ENCODE measurements around the gene TMEM19.
"Not testable (repeated sequence)": the region's sequence is repeated elsewhere in the genome, so short reads cannot be mapped to it uniquely, and the experiment has no call there.

TMEM19 gene

DNA sequence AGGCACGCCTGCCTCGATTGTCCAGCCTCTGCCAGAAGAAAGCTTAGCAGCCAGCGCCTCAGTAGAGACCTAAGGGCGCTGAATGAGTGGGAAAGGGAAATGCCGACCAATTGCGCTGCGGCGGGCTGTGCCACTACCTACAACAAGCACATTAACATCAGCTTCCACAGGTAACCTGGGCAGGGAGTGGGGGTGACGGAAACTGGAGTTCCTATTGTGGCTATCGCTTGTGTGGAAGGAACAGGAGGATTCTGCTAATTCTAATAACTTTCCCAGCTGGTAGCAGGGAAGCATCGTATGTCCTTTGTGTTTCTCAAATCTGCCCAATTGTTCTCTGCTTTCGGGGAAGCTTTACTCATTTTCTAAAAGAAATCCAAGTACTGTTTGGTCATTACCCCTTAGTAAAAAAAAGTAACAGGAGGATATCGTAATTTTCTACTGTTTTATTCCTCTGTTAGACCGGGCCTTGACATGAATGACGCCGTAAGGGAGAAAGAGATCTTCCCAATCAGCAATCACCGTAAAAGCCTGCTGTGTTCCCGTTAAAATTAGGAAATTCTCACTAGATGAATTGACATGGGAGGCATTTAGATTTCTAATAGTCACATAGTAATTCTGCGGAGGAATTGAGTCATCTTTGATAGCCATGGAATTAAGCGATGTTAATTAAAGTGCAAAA is 21.3 kb upstream of the TMEM19 start:
- no peak for DNase-seq (ENCODE audit: extremely low read depth in 1 of 2, low read depth in 1 of 2)

- no peak for DNase-seq (ENCODE audit: extremely low read depth in 1 of 2, low read depth in 1 of 2)
Observed at GRCh38 chr12:71665090-71665463, 20.8 kb upstream of the TMEM19 start.

- no peak for DNase-seq (ENCODE audit: extremely low read depth in 1 of 2, low read depth in 1 of 2)
Observed at GRCh38 chr12:71666259-71666658, 19.6 kb upstream of the TMEM19 start.

GRCh38 chr12:71671311-71671710 is 14.6 kb upstream of the TMEM19 start:
- DNase-seq (ENCODE audit: extremely low read depth in 1 of 2, low read depth in 1 of 2), result no peak

DNA sequence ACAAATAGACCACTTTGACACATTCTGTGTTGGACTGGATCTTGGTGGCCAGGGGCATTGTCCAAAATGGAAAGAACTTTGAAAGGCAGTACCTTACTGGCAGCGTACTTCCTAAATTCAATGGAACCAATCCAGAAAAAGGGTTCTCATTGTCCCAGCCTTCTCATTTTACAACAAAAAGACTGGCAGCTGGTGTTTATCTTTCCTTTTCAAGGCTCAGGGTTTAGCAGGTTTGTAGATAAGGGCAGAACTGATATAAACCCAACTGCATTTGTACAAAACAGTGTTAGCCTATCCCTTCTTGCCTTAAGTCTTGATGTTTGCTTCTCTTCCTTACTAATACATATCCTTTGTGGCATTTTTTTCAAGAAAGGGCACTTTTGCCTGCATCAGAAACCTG is 14.1 kb upstream of the TMEM19 start:
- DNase-seq (ENCODE audit: extremely low read depth in 1 of 2, low read depth in 1 of 2), result no peak

DNA sequence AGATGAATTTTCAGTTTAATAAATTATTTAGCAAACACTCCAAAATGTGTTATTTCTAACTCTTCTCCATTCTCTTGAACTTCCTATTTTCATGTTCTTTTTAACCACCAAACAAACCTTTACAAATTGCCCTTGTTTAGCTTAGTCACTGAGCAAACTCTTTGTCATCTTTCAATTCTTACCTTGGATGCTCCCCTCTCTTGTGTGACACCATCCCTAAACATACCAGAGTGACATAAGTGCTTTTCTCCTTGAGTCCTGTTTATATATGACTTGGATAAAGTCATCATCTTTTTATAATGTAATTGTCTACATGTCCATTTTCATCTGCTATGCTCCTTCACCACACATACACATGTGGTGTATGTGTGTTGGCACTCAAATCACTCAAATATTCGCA is 3.4 kb upstream of the TMEM19 start:
- no peak for DNase-seq (ENCODE audit: extremely low read depth in 1 of 2, low read depth in 1 of 2)

- no peak for DNase-seq (ENCODE audit: extremely low read depth in 1 of 2, low read depth in 1 of 2)
Observed at GRCh38 chr12:71683633-71684032, 2.2 kb upstream of the TMEM19 start.

GRCh38 chr12:71684081-71684480 is 1.8 kb upstream of the TMEM19 start:
- DNase-seq (ENCODE audit: extremely low read depth in 1 of 2, low read depth in 1 of 2), result no peak

- no peak for DNase-seq (ENCODE audit: extremely low read depth in 1 of 2, low read depth in 1 of 2)
Observed at GRCh38 chr12:71685312-71685906, 473 bp upstream of the TMEM19 start.

DNA sequence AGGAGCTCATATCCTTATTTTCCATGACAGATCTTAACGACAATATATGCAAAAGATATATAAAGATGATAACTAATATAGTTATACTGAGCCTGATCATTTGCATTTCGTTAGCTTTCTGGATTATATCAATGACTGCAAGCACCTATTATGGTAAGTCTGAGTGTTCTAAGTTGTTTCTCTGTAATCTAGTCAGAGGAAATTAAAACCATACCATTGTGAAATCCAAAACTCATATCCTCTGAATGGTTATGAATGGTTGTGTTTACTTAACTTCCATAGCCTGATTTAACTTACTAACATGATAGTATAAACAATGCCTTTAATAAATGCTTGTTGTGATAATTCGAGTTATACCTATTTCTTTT is 760 bp downstream of the TMEM19 start:
- no peak for DNase-seq (ENCODE audit: extremely low read depth in 1 of 2, low read depth in 1 of 2)

DNA sequence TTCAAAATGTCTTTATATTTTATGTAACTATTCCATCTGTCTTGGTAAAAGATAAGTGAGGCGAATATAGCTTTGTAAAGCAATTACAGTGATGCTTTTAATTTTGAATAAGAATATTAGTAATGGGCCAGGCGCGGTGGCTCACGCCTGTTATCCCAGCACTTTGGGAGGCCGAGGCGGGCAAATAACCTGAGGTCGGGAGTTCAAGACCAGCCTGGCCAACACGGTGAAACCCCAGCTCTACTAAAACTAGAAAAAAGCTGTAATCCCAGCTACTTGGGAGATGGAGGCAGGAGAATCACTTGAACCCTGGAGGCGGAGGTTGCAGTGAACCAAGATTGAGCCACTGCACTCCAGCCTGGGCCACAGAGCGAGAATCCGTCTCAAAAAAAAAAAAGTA is 1.3 kb downstream of the TMEM19 start:
- DNase-seq (ENCODE audit: extremely low read depth in 1 of 2, low read depth in 1 of 2), result not testable (repeated sequence)

GRCh38 chr12:71688961-71689570 is 3.2 kb downstream of the TMEM19 start:
- DNase-seq (ENCODE audit: extremely low read depth in 1 of 2, low read depth in 1 of 2), result no peak

DNA sequence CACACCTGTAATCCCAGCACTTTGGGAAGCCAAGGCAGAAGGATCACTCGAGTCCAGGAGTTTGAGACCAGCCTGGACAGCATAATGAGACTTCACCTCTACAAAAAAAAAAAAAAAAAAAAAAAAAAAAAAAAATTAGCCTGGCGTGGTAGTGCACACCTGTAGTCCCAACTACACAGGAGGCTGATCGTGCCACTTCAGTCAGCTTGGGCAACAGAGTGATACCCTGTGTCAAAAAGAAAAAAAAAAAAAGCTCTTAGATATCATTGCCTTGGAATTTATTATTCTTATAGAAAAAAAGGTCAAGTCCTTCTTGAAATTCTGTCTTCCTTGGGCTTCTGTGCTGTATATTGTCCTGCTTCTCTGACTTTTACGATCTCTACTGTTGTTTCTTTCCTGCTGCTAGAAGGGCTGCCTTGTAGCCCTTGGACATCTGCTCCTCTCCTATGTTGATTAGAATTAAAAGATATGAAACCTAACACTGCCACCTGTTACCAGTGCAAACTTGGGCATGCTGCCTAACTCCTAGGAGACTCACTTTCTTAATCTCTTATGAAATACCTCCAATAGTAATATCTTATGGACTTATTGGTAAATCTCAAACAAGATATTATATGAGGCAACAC is 5.7 kb downstream of the TMEM19 start:
- DNase-seq (ENCODE audit: extremely low read depth in 1 of 2, low read depth in 1 of 2), result no peak

GRCh38 chr12:71693126-71693525 is 7.2 kb downstream of the TMEM19 start:
- DNase-seq (ENCODE audit: extremely low read depth in 1 of 2, low read depth in 1 of 2), result no peak

- DNase-seq (ENCODE audit: extremely low read depth in 1 of 2, low read depth in 1 of 2), result not testable (repeated sequence)
Observed at GRCh38 chr12:71693651-71694050, 7.8 kb downstream of the TMEM19 start.

DNA sequence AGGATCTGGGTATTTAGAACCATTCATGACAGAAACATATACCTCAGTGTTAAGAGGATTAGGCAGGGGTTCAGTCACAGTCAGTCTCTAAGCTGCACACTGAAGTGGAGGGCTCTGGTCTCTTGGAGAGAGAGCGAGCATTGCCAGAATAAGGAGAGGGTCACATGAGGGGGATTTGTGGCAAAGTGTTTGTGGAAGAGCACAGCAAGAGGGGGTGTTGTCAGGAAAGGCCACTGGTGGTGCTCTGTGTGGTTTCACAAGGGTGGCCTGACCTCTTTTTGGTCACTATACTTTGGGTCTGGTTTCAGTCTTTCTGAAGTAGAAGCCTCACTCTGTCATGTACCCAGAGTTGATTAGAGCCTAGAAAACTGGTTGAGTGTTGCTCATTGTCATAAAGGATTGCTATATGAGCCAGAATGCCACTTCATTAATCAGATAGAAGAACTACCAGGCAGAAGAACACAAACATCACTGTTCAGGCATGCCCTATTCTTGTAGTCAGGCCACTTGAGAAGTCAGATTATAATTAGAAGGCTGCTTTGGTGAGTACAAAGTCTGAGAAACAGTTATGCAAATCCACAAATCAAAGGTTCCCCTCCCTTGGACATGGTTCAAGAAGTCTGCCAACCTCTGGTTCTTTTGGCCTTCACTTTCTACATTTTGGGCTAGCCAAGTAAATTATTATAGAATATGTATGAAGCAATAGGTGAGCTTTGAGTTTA is 8.4 kb downstream of the TMEM19 start:
- DNase-seq (ENCODE audit: extremely low read depth in 1 of 2, low read depth in 1 of 2), result no peak

- DNase-seq (ENCODE audit: extremely low read depth in 1 of 2, low read depth in 1 of 2), result no peak
Observed at GRCh38 chr12:71695782-71696181, 9.9 kb downstream of the TMEM19 start.

DNA sequence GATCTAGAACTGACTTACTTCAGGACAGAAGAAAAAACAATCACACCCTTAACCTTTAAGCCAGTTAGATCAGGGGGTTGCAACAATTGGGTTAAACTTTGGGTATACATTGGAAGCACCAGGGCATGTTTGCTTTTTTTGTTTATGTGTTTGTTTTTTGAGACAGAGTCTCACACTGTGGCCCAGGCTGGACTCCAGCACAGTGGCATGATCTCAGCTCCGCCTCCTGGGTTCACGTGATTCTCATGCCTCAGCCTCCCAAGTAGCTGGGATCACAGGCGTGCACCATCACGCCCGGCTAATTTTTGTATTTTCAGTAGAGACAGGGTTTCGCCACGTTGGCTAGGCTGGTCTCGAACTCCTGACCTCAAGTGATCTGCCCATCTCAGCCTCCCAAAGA is 16.3 kb downstream of the TMEM19 start:
- DNase-seq (ENCODE audit: extremely low read depth in 1 of 2, low read depth in 1 of 2), result not testable (repeated sequence)

GRCh38 chr12:71702590-71702989 is 16.7 kb downstream of the TMEM19 start:
- DNase-seq (ENCODE audit: extremely low read depth in 1 of 2, low read depth in 1 of 2), result no peak

DNA sequence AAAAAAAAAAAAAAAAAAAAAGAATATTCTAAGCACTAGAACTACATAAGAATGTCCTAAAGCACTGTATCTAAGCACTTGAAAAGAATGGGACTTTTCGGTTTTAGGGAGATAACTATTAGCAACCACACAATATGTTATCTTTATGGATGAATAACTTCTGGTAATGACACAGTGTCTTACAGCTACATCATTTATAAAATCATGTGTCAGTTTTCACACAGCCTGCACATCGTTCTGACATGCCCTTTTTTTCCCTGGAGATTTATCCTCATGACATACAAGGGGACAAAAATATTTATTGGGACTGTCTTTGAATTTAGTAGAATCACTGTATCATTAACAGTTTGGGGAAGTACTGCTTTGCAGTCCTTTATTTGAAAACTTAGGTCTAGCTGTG is 17.3 kb downstream of the TMEM19 start:
- no peak for DNase-seq (ENCODE audit: extremely low read depth in 1 of 2, low read depth in 1 of 2)

DNA sequence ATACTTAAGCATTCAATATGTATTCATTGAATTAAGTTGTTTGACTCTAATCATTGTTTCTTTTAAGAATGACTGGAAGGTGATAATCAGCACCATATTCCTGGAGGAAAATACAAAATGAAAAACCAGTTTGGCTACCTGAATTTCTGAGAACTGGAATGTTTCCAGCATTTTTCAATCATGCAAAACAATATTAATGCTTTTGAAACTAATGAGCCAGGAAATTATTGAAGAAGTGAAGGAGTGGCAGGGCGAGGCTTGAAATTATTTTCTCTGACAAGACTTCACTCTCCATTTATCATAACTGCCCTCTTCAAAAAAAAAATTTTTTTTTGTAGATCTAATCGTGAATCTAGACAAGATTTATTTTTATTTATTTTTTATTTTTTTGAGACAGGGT is 19.0 kb downstream of the TMEM19 start:
- no peak for DNase-seq (ENCODE audit: extremely low read depth in 1 of 2, low read depth in 1 of 2)

Measured in stimulated activated CD8-positive, alpha-beta memory T cell treated with anti-CD3 and anti-CD28 coated beads, Interleukin-7, amount 100 ng/mL, for 48 hours (primary cell).